Fibroblast of skin of abdomen (primary cell): ENCODE measurements around the gene SOX4.

Experiments used
- DNase-seq: peaks from one replicate; pipeline ENCODE4 v3.0.0-alpha.2; 2013

The SOX4 gene

GRCh38 chr6:21615504-21615903 lies 22.0 kb downstream of the SOX4 start:
- DNase-seq, result peak; percentile 22

- no peak for DNase-seq
Measured at GRCh38 chr6:21616005-21616404, 22.5 kb downstream of the SOX4 start.

- no peak for DNase-seq
Measured at GRCh38 chr6:21625642-21626041, 32.1 kb downstream of the SOX4 start.

GRCh38 chr6:21626756-21627155 lies 33.2 kb downstream of the SOX4 start:
- no peak for DNase-seq

- DNase-seq, result no peak
Measured at GRCh38 chr6:21628160-21628559, 34.6 kb downstream of the SOX4 start.

GRCh38 chr6:21633511-21634109 lies 40.1 kb downstream of the SOX4 start:
- no peak for DNase-seq

GRCh38 chr6:21634582-21634981 lies 41.0 kb downstream of the SOX4 start:
- peak; percentile 95 for DNase-seq

- peak; percentile 19 for DNase-seq
Measured at GRCh38 chr6:21636876-21637275, 43.3 kb downstream of the SOX4 start.

- no peak for DNase-seq
Measured at GRCh38 chr6:21639316-21639715, 45.8 kb downstream of the SOX4 start.
